ENCODE results near the gene POFUT2. TPM values are rescaled to one million over a fixed set of nuclear protein-coding genes. Genes with fewer than 3 reads are reported as not detected.

Gene POFUT2
- total RNA-seq, 4 donors from 2014 or later = 19.5 to 66.3 (median 35.1) TPM

DNA sequence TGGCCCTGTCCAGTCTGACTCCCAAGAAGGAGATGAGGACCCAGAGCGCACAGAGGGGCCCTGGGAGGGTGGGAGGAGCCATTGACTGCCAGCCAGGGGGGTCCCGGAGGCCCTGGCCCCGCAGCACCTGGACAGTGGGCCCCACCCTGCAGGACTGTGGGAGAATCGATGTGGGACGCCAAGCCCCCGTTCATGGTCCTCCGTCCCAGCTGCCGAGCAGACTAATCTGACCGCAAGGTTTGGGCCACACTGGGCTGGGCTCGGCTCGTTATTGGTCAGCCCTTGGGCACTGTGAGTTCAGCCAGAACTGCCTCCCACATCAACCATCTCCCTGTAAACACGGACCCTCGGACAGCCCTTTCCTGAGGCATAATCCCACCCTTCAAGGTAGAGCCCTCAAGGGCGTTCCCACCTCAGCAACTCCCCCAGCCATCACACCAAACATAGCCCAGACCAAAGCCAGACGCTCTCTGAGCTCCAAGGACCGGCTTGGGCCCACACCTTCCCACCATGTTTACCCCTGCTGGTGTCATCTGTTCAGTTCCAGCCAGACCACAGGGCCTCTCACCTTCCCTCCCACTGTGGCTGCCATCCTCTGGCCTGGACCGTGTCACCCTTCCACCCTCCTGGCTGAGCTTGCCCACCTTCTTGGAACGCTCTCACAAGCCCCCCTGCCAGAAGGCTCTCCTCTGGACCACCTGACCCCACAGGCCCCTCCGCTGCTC lies 16.2 kb upstream of the POFUT2 start:
- H3K27ac ChIP-seq = peak overlapping the region in 1 of 4 donors; percentile 86
- no peaks in the 10 kb centered on the region for H3K36me3 ChIP-seq
- 90 to 92% methylated on average over 14 to 19 of the region's 19 CpGs for WGBS, 2 donors
- no peak overlapping the region for H3K4me3 ChIP-seq
- DNase-seq (ENCODE audit: low spot score in 2 of 2) = no peak
- TF ChIP-seq, protein P1, sequence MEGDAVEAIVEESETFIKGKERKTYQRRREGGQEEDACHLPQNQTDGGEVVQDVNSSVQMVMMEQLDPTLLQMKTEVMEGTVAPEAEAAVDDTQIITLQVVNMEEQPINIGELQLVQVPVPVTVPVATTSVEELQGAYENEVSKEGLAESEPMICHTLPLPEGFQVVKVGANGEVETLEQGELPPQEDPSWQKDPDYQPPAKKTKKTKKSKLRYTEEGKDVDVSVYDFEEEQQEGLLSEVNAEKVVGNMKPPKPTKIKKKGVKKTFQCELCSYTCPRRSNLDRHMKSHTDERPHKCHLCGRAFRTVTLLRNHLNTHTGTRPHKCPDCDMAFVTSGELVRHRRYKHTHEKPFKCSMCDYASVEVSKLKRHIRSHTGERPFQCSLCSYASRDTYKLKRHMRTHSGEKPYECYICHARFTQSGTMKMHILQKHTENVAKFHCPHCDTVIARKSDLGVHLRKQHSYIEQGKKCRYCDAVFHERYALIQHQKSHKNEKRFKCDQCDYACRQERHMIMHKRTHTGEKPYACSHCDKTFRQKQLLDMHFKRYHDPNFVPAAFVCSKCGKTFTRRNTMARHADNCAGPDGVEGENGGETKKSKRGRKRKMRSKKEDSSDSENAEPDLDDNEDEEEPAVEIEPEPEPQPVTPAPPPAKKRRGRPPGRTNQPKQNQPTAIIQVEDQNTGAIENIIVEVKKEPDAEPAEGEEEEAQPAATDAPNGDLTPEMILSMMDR (IDR thresholded peaks at IDR 0.05) = no peak
- no peak for TF ChIP-seq POLR2A (IDR thresholded peaks at IDR 0.05)
- TF ChIP-seq EP300 (IDR thresholded peaks at IDR 0.05) = no peak
- H3K9me3 ChIP-seq = no peaks in the 10 kb centered on the region
- peaks cover 0 to 55% (median 41%) of the 10 kb centered on the region in 4 donors for H3K4me1 ChIP-seq
- H3K27me3 ChIP-seq = no peaks in the 10 kb centered on the region

DNA sequence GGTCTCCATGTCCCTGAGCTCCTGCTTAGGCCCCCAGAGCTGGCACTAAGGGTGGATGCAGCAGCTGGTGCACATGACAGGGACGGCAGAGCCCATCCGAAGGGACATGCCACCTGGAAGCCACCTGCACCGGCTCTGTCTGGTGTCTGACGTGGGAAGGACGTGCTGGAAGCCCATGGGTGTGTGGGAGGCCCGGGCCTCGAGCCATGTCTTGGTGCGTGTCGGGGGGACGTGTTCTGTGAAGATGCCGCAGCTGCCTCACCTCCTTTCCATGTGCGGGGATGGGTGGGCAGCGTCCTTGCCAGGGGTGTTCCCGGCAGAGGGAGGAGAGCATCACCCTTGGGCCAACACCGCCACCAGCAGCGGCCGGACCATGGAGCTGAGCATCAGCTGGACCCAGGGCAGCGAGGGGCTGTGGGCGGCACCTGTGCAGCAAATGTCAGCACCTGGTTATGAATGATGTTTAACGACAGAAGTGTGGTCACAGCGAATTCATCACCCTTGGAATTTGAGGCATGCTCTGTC lies 15.5 kb upstream of the POFUT2 start:
- 88 to 90% methylated on average over 15 to 20 of the region's 21 CpGs for WGBS, 2 donors
- DNase-seq (ENCODE audit: low spot score in 2 of 2) = no peak
- TF ChIP-seq EP300 (IDR thresholded peaks at IDR 0.05) (no peak), POLR2A (IDR thresholded peaks at IDR 0.05) (no peak)
- TF ChIP-seq, protein P1 (IDR thresholded peaks at IDR 0.05) = no peak
- Histone ChIP-seq H3K27me3 (no peaks in the 10 kb centered on the region), H3K9me3 (no peaks in the 10 kb centered on the region), H3K4me1 (peaks cover 0 to 48% (median 34%) of the 10 kb centered on the region in 4 donors), H3K27ac (peak overlapping the region in 3 of 4 donors; percentile 72 to 86 (median 78)), H3K36me3 (no peaks in the 10 kb centered on the region), H3K4me3 (no peak overlapping the region)

DNA sequence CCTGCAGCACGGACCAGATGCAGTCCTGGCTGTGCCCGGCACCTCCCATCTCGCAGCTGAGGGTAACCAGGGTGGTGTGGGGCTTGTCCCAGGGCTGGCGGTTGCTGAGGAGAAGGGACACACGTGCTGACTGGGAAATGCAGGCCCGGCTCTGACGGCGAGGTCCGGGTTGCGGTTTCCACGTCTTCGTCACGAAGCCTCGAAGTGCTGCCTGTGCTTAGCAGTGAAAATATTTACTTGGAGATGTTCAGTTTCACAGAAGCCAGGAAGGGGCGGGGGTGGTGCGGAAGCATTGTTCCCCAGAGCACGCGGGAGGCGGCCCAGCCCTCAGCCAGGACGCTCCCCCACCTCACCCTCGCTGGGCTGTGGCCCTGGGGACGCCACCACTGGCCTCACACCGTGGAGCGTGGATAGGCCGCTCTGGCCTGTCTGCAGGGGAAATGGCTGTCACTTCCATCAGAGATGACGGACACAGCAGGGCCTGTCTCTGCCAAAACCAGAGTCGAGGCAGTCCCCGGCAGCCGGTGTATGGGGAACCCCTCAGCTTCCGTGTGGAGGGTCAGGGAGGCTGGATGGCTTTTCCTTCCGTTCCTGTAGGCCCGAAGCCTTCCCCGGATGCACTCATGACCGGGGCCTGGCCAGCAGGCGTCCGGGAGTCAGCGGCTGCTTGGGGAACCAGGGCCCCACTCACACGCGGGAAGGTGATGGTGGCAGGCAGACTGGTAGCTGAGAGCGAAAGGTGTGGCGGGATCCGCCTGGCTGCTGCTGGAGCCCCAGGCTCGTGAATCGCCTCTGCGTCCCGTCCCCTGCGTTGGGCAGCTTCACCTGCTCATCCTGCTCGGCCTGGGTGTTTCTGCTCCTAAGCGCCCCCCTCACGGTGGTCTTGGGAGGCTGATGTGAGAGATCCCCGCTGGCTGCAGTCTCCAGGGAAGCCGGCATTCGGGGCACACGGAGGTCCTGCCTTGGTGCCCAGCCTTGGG lies 14.7 kb upstream of the POFUT2 start:
- TF ChIP-seq, protein P1 (IDR thresholded peaks at IDR 0.05) = peak in 1 of 5 experiments; percentile 10
- TF ChIP-seq POLR2A (IDR thresholded peaks at IDR 0.05) = no peak
- TF ChIP-seq EP300 (IDR thresholded peaks at IDR 0.05) = peak; percentile 73 to 78
- Histone ChIP-seq H3K4me3 (no peak overlapping the region), H3K4me1 (peaks cover 0 to 40% (median 26%) of the 10 kb centered on the region in 4 donors), H3K36me3 (no peaks in the 10 kb centered on the region), H3K27me3 (no peaks in the 10 kb centered on the region), H3K9me3 (no peaks in the 10 kb centered on the region), H3K27ac (peak overlapping the region; percentile 47 to 86 (median 75))
- DNase-seq (ENCODE audit: low spot score in 2 of 2) = peak; percentile 64 to 68
- WGBS, 2 donors = 74 to 76% methylated on average over 53 to 54 of the region's 54 CpGs

DNA sequence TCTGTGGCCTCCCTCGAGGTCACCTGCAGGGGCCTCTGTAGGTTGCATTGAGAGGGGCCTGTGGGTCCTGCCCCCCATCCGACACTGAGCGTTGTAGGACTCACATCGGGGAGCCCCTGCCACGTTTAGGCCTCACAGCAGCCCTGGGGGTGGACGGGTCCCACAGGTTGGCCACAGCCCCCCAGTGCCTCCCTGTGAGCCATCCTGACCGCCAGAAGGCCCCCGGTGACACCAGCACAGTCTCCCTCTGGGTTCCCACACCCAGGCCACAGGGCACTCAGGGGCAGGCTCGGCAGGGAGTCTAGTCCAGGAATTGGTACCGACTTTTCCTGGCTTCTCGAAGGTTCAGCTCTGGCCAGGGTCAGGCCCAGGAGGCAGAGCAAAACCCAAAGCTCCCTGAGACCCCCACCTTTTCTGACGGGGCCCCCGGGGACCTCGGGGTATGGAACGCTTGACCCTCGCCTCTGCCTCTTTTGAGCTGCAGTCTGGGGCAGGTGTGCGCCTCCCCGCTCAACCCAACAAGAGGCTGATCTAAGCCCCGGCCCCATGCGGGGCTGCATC lies 13.9 kb upstream of the POFUT2 start:
- Histone ChIP-seq H3K36me3 (no peaks in the 10 kb centered on the region), H3K9me3 (no peaks in the 10 kb centered on the region), H3K27me3 (no peaks in the 10 kb centered on the region), H3K4me1 (peaks cover 0 to 33% (median 21%) of the 10 kb centered on the region in 4 donors), H3K4me3 (no peak overlapping the region), H3K27ac (peak overlapping the region; percentile 47 to 86 (median 75))
- no peak for DNase-seq (ENCODE audit: low spot score in 2 of 2)
- TF ChIP-seq EP300 (IDR thresholded peaks at IDR 0.05) (no peak), POLR2A (IDR thresholded peaks at IDR 0.05) (no peak)
- TF ChIP-seq, protein P1 (IDR thresholded peaks at IDR 0.05) = no peak
- 83 to 85% methylated on average over 20 of the region's 20 CpGs for WGBS, 2 donors
